HG03159 (cell line): ENCODE results near the gene MAGEB18.

Experiments used
- ATAC-seq: cut with Tn5 transposase; IDR thresholded peaks from one replicate; pipeline ENCODE4 v1.9.1; 2021; ENCODE audit warnings: mild to moderate bottlenecking, moderate library complexity; ENCODE audit not compliant: unreplicated experiment

Gene MAGEB18

GRCh38 chrX:26138274-26138673 is at the start of gene MAGEB18:
MAGEB18 (plus strand) TSS chrX:26138343; CDS start chrX:26138986, 643 bp downstream.
- ATAC-seq, result no peak

- no peak for ATAC-seq
Measured at GRCh38 chrX:26100421-26100920, 37.7 kb upstream of the MAGEB18 start.

GRCh38 chrX:26109142-26109541 is 29.0 kb upstream of the MAGEB18 start:
- no peak for ATAC-seq

- no peak for ATAC-seq
Measured at GRCh38 chrX:26146024-26146423, 7.9 kb downstream of the MAGEB18 start.

- ATAC-seq, result no peak
Measured at GRCh38 chrX:26160301-26160700, 22.2 kb downstream of the MAGEB18 start, which contains the start of gene MAGEB6B. MAGEB6B (plus strand) TSS chrX:26160601; CDS start chrX:26160601, 0 bp downstream.
